HG03558 (cell line): ENCODE data around the gene TOMM20L.
A peak's percentile ranks its signal among the peaks of the same experiment; 100 is the strongest.
"Not testable (repeated sequence)": the region's sequence is repeated elsewhere in the genome, so short reads cannot be mapped to it uniquely, and the experiment has no call there.

Source experiments
- ATAC-seq: cut with Tn5 transposase; IDR thresholded peaks from one replicate; pipeline ENCODE4 v1.9.1; 2021; ENCODE audit warnings: moderate number of reproducible peaks; ENCODE audit not compliant: unreplicated experiment; ENCODE audit errors: extremely low read depth

The TOMM20L gene

DNA sequence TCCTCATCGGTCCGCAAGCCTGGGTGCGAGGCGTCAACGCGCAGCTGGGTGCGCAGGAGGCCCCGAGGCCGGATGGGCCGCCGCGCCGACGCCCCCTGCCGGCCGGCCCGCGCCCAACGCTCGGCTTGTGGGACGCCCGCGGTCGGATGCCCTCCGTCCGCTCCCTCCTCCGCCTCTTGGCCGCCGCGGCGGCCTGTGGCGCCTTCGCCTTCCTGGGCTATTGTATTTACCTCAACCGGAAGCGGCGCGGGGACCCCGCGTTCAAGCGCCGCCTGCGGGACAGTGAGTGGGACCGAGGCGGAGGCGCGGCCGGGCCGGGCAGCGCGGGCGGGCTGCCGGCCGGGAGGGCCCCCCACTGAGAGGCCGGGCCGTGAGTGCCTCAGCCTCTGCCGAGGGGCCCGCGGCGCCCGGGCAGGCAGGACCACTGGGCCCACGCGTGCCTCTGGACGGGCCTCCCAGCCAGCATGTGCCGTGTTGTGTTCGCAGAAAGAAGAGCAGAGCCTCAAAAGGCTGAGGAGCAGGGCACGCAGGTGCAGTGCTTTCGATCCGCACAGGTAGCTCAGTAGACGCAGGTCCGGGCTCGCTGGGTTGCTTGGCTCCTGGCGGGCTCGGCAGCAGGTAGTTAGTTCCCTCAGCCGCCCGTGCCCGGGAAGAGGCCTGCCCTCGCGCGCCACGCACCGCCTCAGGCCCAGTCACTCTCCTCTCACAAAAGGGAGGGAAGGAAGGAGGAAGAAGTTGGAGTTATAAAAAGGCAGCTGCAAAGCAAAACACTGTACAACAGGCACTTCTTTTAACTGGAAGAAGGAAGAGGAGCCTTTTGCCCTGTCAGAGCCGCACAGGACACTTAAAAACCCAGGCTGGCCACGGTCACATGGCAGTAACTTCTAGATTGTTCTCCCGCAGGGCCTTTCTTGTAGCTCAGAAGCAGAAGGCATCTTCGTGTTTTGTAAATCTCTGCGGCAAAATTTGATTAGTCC is at the start of gene TOMM20L:
TSS of gene TOMM20L (plus strand) at position 119 of the 977 bp plus-strand sequence. CDS start at position 147, 28 bp downstream.
- ATAC-seq: peak; percentile 90

DNA sequence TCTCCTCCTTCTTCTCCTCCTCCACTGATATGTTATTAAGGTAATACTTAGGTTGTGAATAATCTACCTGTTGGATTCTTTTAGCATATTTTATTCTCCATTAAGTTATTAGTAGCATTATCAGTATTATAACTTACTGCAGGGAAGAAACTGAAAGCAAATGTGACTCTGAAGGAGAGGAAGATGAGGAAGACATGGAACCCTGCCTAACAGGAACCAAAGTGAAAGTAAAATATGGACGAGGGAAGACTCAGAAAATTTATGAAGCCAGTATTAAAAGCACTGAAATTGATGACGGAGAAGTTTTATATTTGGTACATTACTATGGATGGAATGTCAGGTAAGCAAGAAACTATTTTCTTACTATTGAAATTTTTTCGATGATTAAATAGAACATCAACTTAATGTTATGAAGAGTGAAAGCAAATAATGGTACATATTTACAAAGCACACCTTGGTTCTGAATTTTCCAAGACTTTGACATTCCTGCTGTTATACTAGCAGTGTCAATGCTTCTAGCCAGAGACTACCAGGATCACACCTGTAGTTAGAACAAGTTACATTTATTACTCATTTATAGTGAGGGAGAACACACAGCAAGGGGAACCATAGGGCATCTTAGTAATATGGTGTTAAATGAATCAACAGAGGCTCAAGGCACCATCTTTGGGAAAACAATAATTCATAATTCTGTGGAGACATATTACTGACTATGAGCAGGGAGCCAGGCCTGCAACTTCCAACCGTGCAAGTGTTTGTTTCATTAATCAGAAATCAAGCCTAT is 42.0 kb upstream of the TOMM20L start:
- no peak for ATAC-seq

DNA sequence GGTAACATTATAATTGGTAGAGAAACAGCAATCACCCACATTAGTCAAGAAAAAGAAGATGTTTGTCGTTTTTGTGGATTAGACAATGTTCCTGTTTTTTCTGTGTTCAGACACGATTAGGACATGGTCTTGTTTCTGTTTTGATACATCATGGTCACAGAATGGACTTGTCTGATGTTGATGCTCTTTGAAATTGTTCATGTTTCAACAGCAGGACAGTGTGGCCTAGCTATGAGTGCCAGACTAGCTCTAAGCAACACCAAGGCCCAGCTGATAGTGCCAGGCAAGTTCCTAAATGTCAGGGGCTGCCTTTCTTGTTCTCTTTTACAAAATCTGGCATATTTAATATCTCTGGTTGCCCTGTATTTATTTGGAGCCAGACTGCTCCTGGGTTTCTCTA is 40.9 kb upstream of the TOMM20L start:
- no peak for ATAC-seq

DNA sequence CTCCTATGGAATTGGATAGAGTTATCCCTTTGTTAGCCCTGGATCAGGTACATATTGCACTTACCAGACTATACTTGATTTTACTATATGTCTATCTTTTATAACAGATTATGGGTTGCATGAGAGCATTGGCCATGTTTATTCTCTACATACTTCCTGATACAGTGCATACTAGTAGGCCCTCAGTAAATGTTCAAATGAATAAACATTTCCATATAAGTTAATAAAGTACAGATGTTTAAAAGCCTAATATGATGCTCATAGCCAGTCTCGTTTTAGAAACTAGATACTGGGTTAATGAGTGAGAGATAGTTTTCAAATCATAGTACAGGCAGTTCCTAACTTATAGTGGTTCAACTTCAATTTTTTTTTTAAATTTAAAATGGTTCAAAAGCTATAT is 39.5 kb upstream of the TOMM20L start:
- no peak for ATAC-seq

DNA sequence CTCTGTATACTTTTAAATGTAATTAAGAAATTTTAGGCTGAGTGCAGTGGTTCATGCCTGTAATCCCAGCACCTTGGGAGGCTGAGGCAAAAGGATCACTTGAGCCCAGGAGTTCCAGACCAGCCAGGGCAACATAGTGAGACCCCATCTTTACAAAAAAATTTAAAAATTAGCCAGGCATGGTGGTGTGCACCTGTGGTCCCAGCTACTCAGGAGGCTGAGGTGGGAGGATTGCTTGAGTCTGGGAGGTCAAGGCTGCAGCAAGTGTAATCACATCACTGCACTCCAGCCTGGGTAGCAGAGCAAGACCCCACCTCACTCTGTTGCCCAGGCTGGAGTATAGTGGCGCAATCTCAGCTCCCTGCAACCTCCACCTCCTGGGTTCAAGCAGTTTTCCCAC is 33.5 kb upstream of the TOMM20L start:
- ATAC-seq: not testable (repeated sequence)

DNA sequence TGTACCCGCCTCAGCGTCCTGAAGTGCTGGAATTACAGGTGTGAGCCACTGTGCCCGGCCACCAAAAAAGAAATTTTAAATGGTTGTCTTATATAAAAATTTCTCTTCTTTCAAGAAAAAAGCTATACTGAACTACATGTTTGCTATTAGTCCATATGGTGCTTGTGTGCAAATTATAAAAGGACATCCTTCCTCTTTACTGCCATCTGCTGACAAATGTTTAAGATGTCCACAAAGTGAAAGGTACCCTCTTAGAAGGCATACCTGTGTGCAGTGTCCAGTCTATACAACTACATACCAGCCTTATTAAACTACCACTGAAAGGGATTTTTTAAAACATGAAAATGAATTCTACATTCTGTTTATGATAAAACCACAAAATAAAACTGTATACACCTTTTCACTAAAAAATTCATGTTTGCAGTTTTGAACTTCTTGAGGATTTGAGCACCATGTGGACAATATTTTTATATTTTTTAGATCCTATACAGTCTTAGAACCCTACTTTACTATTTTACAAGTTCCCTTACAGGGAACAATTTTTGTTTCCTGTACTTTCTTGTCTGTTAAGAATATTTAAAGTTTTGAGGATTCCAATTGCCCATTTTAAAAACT is 32.8 kb upstream of the TOMM20L start:
- ATAC-seq: no peak

DNA sequence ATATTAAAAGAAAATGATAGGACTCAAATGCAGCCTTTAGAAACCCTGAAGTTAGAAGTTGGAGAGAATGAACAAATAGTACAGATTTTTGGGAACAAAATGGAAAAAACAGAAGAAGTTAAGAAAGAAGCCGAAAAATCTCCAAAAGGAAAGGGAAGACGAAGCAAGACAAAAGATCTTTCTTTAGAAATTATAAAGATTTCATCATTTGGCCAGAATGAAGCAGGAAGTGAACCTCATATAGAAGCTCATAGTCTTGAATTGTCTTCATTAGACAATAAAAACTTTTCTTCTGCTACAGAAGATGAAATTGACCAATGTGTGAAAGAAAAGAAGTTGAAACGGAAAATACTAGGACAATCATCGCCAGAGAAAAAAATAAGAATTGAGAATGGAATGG is 31.4 kb upstream of the TOMM20L start:
- no peak for ATAC-seq

DNA sequence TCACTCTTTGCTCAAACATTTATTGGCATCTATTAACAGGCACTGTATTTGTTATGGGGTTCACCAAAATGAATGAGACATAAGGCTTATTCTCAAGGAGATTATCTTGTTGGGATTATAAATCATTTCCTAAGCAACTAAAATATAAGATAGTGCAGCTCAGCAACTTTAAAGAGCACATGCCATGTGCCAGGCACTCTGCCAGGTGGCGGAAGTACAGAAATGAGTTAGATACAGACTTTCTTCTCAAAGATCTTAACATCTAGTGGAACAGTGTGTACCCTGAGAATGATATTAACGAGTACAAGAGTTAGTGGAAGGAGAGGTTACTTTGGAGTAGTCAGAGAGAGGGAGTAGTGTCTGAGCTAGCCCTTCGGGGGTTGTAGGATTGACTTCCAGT is 28.4 kb upstream of the TOMM20L start:
- ATAC-seq: no peak

DNA sequence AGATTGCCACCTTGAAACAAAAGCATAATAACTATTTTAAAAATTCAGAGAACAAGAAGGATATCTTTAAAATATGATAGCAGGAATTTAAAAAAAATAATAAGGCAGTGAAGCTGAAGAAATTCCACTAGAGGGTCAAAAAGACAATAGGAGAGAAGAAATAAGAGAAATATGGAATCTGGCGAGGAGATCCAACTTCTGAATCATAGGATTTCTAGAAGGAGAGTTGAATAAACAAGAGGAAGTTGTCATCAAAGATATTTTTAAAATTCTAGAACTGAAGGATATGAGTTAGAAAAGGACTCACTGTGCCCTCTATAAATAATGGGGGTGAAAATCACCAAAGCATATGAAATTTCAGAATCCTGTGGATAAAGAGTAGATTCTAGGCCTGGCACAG is 26.8 kb upstream of the TOMM20L start:
- no peak for ATAC-seq

DNA sequence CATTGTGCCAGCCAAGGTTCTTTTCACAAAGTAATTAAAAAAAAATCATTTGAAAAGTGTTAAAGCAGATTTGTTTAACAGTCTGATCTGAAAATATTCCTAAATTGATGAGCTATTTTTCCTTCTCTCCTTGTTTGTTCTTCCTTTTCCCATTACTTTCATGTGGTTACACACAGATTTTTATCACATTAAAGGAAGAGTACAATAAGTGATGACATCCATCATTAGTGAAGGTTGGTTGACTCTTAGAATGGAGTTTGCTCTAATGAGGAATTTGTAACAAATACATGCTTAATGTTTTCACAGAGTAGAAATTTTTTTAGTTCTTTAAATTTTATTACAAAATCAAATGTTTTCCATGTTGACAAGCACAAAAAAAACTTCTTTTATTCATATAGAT is 18.9 kb upstream of the TOMM20L start:
- no peak for ATAC-seq

DNA sequence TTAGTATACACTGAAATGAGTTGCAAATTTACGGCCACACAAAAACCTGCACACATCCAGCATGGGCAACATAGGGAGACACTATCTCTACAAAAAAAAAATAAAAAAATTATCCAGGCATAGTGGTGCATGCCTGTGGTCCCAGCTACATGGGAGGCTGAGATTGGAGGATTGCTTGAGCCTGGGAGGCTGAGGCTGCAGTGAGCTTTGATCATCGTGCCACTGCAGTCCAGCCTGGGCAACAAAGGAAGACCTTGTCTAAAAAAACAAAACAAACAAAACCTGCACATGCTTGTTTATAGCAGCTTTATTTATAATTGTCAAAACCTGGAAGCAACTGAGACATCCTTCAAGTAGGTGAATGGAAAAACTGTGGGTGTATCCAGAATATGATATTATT is 4.9 kb upstream of the TOMM20L start:
- ATAC-seq: no peak

DNA sequence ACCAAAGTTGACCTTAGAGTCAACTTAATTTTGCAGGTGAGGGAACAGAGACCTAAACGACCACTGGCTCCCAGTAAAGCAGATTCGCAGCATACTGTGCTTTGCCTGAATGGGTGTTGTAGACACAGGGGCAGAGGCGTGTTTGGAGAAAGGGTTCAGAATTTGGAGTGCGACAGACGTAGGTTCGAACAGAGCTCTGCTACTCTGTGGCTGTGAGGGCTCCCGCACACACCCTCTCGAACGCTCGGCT is 243 bp upstream of the TOMM20L start:
- no peak for ATAC-seq

DNA sequence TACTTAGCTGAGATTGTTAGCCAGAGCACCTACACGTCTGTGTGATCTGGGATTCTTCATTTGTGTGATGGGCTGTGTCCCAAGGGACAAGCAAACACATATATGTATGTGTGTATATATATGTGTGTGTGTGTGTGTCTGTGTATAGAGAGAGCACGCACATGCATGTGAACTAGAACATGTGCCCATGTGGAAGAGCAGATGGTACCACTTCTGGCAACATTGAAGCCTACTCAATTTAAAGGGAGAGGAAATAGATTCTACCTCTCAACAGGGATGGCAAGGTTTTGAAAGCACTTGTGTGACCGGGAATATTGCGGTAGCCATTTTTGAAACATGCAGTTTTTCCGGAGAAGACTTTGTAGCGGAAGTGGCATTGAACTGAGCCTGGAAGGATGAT is 1.4 kb downstream of the TOMM20L start:
- no peak for ATAC-seq

DNA sequence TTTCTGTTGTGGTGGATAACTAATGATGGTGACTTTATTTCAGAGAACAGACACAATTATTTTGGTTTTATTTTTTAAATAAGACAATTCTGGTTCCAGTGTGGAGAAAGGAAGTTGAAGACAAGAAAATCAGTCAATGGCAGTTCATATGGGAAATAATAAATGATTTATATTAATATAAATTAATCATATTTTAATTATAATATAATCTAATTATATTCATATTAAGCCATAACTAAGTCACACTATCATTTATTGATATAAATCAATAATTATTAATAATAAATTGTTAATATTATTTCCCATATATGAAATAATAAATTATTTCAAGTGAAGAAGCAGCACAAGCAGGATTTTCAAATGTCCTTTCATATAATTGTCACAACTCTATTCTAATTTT is 2.8 kb downstream of the TOMM20L start:
- no peak for ATAC-seq

DNA sequence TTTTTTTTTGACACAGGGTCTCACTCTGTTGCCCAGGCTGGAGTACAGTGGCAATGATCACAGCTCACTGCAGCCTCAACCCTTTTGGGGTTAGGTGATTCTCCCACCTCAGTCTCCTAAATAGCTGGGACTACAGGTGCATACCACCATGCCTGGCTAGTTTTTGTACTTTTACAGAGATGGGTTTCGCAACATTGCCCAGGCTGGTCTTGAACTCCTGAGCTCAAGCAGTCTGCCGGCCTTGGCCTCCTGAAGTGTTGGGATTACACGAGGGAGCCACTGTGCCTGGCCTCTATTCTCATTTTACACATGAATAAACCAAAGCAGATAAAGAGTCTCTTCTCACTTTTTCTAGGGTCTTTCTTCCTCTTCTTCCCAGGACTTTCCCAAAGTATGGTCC is 3.2 kb downstream of the TOMM20L start:
- no peak for ATAC-seq

DNA sequence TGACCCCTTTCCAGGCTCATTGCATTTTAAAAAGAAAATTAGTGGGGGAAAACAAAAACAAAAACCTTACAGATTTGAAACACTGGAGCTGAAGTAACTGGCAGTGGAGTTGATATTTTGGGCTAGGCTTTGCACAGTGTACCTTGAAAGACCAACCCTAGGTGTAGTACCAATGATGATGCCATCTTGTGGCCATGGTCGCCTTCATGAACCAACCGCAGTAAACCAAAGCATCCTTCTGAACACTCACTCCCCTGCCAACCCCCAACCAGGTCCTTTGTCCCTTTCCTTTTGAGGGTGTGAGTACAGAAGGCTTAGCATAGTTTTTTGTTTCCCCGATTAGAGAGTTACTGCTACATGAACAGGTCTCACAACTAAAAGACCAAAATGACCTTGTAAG is 5.9 kb downstream of the TOMM20L start:
- ATAC-seq: no peak

DNA sequence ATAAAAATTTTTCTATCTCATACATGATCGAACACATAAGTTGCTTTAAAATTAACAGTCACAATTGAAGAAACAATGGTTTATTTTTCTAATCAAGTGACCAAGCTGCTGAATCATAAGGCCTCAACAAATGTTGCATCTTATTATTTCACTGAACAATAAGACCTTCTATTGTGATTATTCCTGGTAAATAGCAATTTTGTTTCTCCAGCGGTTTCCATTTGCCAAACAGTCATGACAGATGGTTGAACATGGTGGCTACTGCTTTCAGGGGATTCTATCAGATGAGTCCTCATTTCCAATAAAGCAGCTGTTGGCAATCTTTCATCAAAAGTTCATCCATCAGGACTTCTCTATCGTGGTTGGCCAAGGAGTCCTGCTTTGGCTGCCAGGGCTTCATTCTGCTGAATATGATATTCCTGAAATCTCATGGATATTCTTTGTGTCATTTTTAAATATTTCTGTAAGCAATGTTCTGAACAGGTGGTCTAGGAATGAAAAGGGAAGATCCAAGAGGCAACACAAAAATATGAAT is 13.0 kb downstream of the TOMM20L start:
- ATAC-seq: no peak

DNA sequence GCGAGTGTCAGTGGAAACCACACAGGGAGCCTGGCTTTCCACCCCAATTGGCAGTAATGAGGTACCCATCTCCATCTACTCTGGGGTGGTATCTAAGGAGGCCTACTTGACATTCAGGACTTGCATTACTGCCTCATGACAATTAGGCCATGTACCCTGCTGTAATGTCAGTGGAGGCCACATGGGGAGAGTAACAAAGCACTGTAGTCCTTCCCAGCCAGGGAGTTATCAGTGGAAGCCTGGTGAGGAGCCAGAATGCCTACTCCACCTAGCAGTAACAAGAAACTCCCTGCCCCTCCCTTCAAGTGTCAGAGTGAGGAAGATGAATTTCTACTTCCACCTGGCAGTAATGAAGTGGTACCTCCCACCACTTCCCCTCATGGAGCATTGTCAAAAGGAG is 19.1 kb downstream of the TOMM20L start:
- no peak for ATAC-seq

DNA sequence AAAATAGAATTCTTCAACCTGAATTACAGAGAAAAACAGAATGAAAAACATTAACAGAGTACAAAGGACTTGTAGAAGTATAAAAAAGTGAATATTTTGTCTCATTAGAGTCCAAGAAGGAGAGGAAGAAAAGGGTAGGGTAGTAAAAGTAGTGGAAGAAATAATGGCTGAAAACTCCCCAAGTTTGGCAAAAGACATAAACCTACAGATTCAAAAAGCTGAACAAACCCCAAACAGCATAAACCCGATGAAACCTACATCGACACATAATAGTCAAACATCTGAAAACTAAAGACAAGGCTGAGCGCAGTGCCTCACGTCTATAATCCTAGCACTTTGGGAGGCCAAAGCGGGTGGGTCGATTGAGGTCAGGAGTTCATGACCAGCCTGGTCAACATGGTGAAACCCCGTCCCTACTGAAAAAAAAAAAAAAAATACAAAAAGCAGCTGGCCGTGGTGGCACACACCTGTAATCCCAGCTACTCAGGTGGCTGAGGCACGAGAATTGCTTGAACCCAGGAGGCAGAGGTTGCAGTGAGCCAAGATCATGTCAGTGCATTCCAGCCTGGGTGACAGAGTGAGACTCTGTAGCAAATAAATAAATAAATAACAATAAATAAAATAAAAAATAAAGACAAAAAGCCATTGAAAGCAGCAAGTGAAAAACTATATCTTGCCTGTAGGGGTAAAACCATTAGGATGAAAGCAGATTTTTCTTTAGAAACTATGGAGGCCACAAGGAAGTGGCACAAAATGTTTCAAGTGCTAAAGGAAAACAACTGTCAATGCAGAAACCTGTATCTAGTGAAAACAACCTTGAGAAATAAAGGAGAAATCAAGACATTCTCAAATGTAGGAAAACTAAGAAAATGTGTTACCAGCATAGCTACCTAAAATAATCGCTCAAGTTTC is 20.2 kb downstream of the TOMM20L start:
- ATAC-seq: no peak

DNA sequence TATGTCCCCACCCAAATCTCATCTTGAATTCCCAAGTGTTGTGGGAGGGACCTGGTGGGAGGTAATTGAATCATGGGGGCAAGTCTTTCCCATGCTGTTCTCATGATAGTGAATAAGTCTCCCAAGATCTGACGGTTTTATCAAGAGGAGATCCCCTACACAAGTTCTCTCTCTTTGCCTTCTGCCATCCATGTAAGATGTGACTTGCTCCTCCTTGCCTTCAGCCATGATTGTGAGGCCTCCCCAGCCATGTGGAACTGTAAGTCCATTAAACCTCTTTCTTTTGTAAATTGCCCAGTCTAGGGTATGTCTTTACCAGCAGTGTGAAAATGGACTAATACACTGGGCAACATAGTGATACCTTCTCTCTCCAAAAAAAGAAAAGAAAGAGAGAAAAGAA is 21.2 kb downstream of the TOMM20L start:
- not testable (repeated sequence) for ATAC-seq
